Measurements from ENCODE around the gene STK35.
"Not testable (repeated sequence)": the region's sequence is repeated elsewhere in the genome, so short reads cannot be mapped to it uniquely, and the experiment has no call there.

The STK35 gene

GRCh38 chr20:2164421-2164820 lies 62.8 kb downstream of the STK35 start:
- DNase-seq: no peak

GRCh38 chr20:2164966-2165365 lies 63.3 kb downstream of the STK35 start:
- no peak for DNase-seq

- DNase-seq: no peak
Observed at GRCh38 chr20:2165871-2166270, 64.2 kb downstream of the STK35 start.

- no peak for DNase-seq
Observed at GRCh38 chr20:2167112-2167511, 65.5 kb downstream of the STK35 start.

GRCh38 chr20:2168946-2169345 lies 67.3 kb downstream of the STK35 start:
- no peak for DNase-seq

GRCh38 chr20:2169456-2170088 lies 67.9 kb downstream of the STK35 start:
- no peak for DNase-seq

- no peak for DNase-seq
Observed at GRCh38 chr20:2170404-2170803, 68.8 kb downstream of the STK35 start.

GRCh38 chr20:2171266-2171790 lies 69.7 kb downstream of the STK35 start:
- DNase-seq: no peak

- DNase-seq: not testable (repeated sequence)
Observed at GRCh38 chr20:2171840-2172239, 70.2 kb downstream of the STK35 start.

GRCh38 chr20:2172305-2173175 lies 70.9 kb downstream of the STK35 start:
- no peak for DNase-seq

GRCh38 chr20:2173186-2173585 lies 71.6 kb downstream of the STK35 start:
- DNase-seq: no peak

- no peak for DNase-seq
Observed at GRCh38 chr20:2174067-2174466, 72.4 kb downstream of the STK35 start.

GRCh38 chr20:2176946-2177345 lies 75.3 kb downstream of the STK35 start:
- no peak for DNase-seq

- DNase-seq: no peak
Observed at GRCh38 chr20:2178318-2179232, 76.9 kb downstream of the STK35 start.

- no peak for DNase-seq
Observed at GRCh38 chr20:2179233-2179580, 77.6 kb downstream of the STK35 start.

- no peak for DNase-seq
Observed at GRCh38 chr20:2179949-2180348, 78.3 kb downstream of the STK35 start.

GRCh38 chr20:2183381-2183780 lies 81.8 kb downstream of the STK35 start:
- no peak for DNase-seq

- not testable (repeated sequence) for DNase-seq
Observed at GRCh38 chr20:2184933-2185332, 83.3 kb downstream of the STK35 start.

GRCh38 chr20:2195614-2196013 lies 94.0 kb downstream of the STK35 start:
- DNase-seq: no peak

- DNase-seq: no peak
Observed at GRCh38 chr20:2197166-2197565, 95.5 kb downstream of the STK35 start.
